ENCODE data around the gene SMIM35.

GRCh38 chr11:118112711-118113430 lies 26.1 kb upstream of the SMIM35 start:
- TF ChIP-seq CTCF (IDR thresholded peaks at IDR 0.05) (no peak), POLR2A (IDR thresholded peaks at IDR 0.05) (no peak)
